GM23338 (cell line): ENCODE results near the gene GRP. TPM values are rescaled to one million over a fixed set of nuclear protein-coding genes. Genes with fewer than 3 reads are reported as not detected.

Source experiments
- ATAC-seq: fragments of 200-7000 bp; cut with Tn5 transposase; 3 replicates; pipeline ENCODE4 v1.9.1; 2020
- DNase-seq: peaks from one replicate; pipeline ENCODE4 v3.0.0-alpha.2; 2015; ENCODE audit warnings: low spot score
- H2AFZ ChIP-seq: fragments of 200-600 bp; sonication (generic); 2 replicates; pipeline ENCODE4 v1.8.0; 2016; ENCODE audit warnings: antibody characterized with exemption, mild to moderate bottlenecking, moderate library complexity
- H3F3A ChIP-seq: fragments of 200-600 bp; sonication (generic); replicated peaks from 2 replicates; pipeline ENCODE4 v1.8.0; 2017; ENCODE audit warnings: antibody characterized with exemption, mixed run types, low read depth
- H3K27ac ChIP-seq: fragments of 200-600 bp; sonication (generic); 2 replicates; pipeline ENCODE4 v1.6.1; 2016; ENCODE audit warnings: low read depth
- H3K27me3 ChIP-seq: fragments of 200-600 bp; sonication (generic); 2 replicates; pipeline ENCODE4 v1.8.0; 2016; ENCODE audit warnings: mild to moderate bottlenecking, mixed run types, moderate library complexity; ENCODE audit not compliant: insufficient read depth
- H3K36me3 ChIP-seq: fragments of 200-600 bp; sonication (generic); 2 replicates; pipeline ENCODE4 v1.8.0; 2016; ENCODE audit warnings: mild to moderate bottlenecking; ENCODE audit not compliant: insufficient read depth
- H3K4me1 ChIP-seq: fragments of 200-600 bp; sonication (generic); 2 replicates; pipeline ENCODE4 v1.8.0; 2016; ENCODE audit warnings: mild to moderate bottlenecking, moderate library complexity; ENCODE audit not compliant: insufficient read depth
- H3K4me2 ChIP-seq: fragments of 200-600 bp; sonication (generic); 2 replicates; pipeline ENCODE4 v1.7.1; 2017; ENCODE audit warnings: mixed run types
- H3K4me3 ChIP-seq: fragments of 200-600 bp; sonication (generic); 2 replicates; pipeline ENCODE4 v1.6.1; 2016; ENCODE audit warnings: mixed run types
- H3K79me2 ChIP-seq: fragments of 200-600 bp; sonication (generic); replicated peaks from 2 replicates; pipeline ENCODE4 v1.8.0; 2017; ENCODE audit warnings: mild to moderate bottlenecking; ENCODE audit not compliant: insufficient read depth
- H3K9me2 ChIP-seq: fragments of 200-600 bp; sonication (generic); 2 replicates; pipeline ENCODE4 v1.8.0; 2017; ENCODE audit not compliant: insufficient read depth
- H4K20me1 ChIP-seq: fragments of 200-600 bp; sonication (generic); replicated peaks from 2 replicates; pipeline ENCODE4 v1.8.0; 2017; ENCODE audit warnings: mild to moderate bottlenecking; ENCODE audit not compliant: insufficient read depth
- H3K27ac Mint-ChIP-seq: 2 replicates; pipeline ENCODE4 v1.8.0; 2020; ENCODE audit warnings: inconsistent platforms, mild to moderate bottlenecking, moderate library complexity, mixed read lengths
- H3K27me3 Mint-ChIP-seq: 3 replicates; pipeline ENCODE4 v1.8.0; 2022; ENCODE audit warnings: low read depth, mild to moderate bottlenecking, moderate library complexity, mixed read lengths, inconsistent platforms; ENCODE audit not compliant: insufficient read depth, poor library complexity
- H3K36me3 Mint-ChIP-seq: 3 replicates; pipeline ENCODE4 v1.8.0; 2021; ENCODE audit warnings: low read depth, mild to moderate bottlenecking, inconsistent platforms, moderate library complexity, mixed read lengths
- H3K4me1 Mint-ChIP-seq: 3 replicates; pipeline ENCODE4 v1.8.0; 2020; ENCODE audit warnings: mild to moderate bottlenecking, inconsistent platforms, mixed read lengths
- H3K4me3 Mint-ChIP-seq: 3 replicates; pipeline ENCODE4 v1.8.0; 2021; ENCODE audit warnings: moderate library complexity, mild to moderate bottlenecking, inconsistent platforms, mixed read lengths
- H3K9me3 Mint-ChIP-seq: 3 replicates; pipeline ENCODE4 v1.8.0; 2020; ENCODE audit warnings: moderate library complexity, mild to moderate bottlenecking, inconsistent platforms, mixed read lengths
- CREB1 ChIP-seq: fragments of 250-450 bp; sonication (Bioruptor Pico); IDR thresholded peaks from 2 replicates; pipeline ENCODE4 v1.5.0; 2020; ENCODE audit warnings: low read depth, mild to moderate bottlenecking, moderate library complexity
- ETS1 ChIP-seq: IDR thresholded peaks from 2 replicates; pipeline ENCODE4 v1.6.1; 2016; ENCODE audit warnings: antibody characterized with exemption
- EZH2 ChIP-seq: fragments of 200-600 bp; sonication (generic); IDR thresholded peaks from one replicate; pipeline ENCODE4 v1.8.0; 2017; ENCODE audit warnings: antibody characterized with exemption, mild to moderate bottlenecking, low read depth; ENCODE audit not compliant: unreplicated experiment
- EZH2phosphoT487 ChIP-seq: fragments of 200-600 bp; sonication (generic); IDR thresholded peaks from one replicate; pipeline ENCODE4 v1.8.1; 2018; ENCODE audit warnings: antibody characterized with exemption; ENCODE audit not compliant: unreplicated experiment
- JUNB ChIP-seq: IDR thresholded peaks from one replicate; pipeline ENCODE4 v1.6.1; 2016; ENCODE audit warnings: antibody characterized with exemption; ENCODE audit not compliant: unreplicated experiment
- NANOG ChIP-seq: IDR thresholded peaks from 2 replicates; pipeline ENCODE4 v1.6.1; 2016; ENCODE audit warnings: antibody characterized with exemption, borderline replicate concordance
- POLR2AphosphoS5 ChIP-seq: IDR thresholded peaks from 2 replicates; pipeline ENCODE4 v1.6.1; 2016; ENCODE audit warnings: antibody characterized with exemption, low read depth
- STAT1 ChIP-seq: IDR thresholded peaks from one replicate; pipeline ENCODE4 v1.6.1; 2016; ENCODE audit warnings: antibody characterized with exemption; ENCODE audit not compliant: unreplicated experiment
- ZNF114 ChIP-seq: fragments of 250-450 bp; sonication (Bioruptor Pico); IDR thresholded peaks from 2 replicates; pipeline ENCODE4 v1.5.0; 2020; ENCODE audit warnings: mild to moderate bottlenecking, moderate library complexity
- ZNF331 ChIP-seq: fragments of 250-450 bp; sonication (Bioruptor Pico); IDR thresholded peaks from 2 replicates; pipeline ENCODE4 v1.5.0; 2020; ENCODE audit warnings: low read depth, mild to moderate bottlenecking, moderate library complexity
- polyA plus RNA-seq: library from polyadenylated mRNA; unstranded; fragments of >200 nt; fragmentation: Nextera tagmentation; extraction: Ambion mirVana; gene quantifications from 2 replicates; pipeline ENCODE4 v1.2.1, GENCODE V29; 2016
- total RNA-seq: library from RNA; depleted of rRNA; stranded (reverse); fragments of >200 nt; shearing (Covaris generic); gene quantifications from 2 replicates; pipeline ENCODE4 v1.2.3, GENCODE V29; 2014
- TF ChIP-seq, protein P1 (sequence below): IDR thresholded peaks from one replicate; pipeline ENCODE4 v1.6.1; 2018; ENCODE audit warnings: antibody characterized with exemption; ENCODE audit not compliant: unreplicated experiment
- TF ChIP-seq, protein P2 (sequence below): fragments of 250-450 bp; sonication (Bioruptor Pico); IDR thresholded peaks from 2 replicates; pipeline ENCODE4 v1.5.0; 2020; ENCODE audit warnings: mild to moderate bottlenecking, moderate library complexity
- TF ChIP-seq, protein P3 (sequence below), 2 experiments: fragments of 200-600 bp in 1 of 2; sonication (generic) in 1 of 2; conservative IDR thresholded peaks; 2 replicates each; pipeline versions ENCODE4 v1.5.1 to v1.6.1; 2016 to 2017; ENCODE audit warnings: antibody characterized with exemption in 2 of 2, low read depth in 2 of 2, mild to moderate bottlenecking in 2 of 2, moderate library complexity in 1 of 2

GRP gene
- total and polyA plus RNA-seq, 2 experiments from 2014 or later = not detected

- TF ChIP-seq NANOG = no peak
- TF ChIP-seq CREB1 (CRISPR knock-in tag) = no peak
- no peak for TF ChIP-seq ZNF331 (CRISPR knock-in tag)
- TF ChIP-seq, protein P1, sequence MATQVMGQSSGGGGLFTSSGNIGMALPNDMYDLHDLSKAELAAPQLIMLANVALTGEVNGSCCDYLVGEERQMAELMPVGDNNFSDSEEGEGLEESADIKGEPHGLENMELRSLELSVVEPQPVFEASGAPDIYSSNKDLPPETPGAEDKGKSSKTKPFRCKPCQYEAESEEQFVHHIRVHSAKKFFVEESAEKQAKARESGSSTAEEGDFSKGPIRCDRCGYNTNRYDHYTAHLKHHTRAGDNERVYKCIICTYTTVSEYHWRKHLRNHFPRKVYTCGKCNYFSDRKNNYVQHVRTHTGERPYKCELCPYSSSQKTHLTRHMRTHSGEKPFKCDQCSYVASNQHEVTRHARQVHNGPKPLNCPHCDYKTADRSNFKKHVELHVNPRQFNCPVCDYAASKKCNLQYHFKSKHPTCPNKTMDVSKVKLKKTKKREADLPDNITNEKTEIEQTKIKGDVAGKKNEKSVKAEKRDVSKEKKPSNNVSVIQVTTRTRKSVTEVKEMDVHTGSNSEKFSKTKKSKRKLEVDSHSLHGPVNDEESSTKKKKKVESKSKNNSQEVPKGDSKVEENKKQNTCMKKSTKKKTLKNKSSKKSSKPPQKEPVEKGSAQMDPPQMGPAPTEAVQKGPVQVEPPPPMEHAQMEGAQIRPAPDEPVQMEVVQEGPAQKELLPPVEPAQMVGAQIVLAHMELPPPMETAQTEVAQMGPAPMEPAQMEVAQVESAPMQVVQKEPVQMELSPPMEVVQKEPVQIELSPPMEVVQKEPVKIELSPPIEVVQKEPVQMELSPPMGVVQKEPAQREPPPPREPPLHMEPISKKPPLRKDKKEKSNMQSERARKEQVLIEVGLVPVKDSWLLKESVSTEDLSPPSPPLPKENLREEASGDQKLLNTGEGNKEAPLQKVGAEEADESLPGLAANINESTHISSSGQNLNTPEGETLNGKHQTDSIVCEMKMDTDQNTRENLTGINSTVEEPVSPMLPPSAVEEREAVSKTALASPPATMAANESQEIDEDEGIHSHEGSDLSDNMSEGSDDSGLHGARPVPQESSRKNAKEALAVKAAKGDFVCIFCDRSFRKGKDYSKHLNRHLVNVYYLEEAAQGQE = no peak
- TF ChIP-seq EZH2 = no peak
- no peak for TF ChIP-seq POLR2AphosphoS5
- no peak for TF ChIP-seq JUNB
- TF ChIP-seq ZNF114 = no peak
- TF ChIP-seq EZH2phosphoT487 = no peak
- TF ChIP-seq STAT1 = no peak
- TF ChIP-seq, protein P2, sequence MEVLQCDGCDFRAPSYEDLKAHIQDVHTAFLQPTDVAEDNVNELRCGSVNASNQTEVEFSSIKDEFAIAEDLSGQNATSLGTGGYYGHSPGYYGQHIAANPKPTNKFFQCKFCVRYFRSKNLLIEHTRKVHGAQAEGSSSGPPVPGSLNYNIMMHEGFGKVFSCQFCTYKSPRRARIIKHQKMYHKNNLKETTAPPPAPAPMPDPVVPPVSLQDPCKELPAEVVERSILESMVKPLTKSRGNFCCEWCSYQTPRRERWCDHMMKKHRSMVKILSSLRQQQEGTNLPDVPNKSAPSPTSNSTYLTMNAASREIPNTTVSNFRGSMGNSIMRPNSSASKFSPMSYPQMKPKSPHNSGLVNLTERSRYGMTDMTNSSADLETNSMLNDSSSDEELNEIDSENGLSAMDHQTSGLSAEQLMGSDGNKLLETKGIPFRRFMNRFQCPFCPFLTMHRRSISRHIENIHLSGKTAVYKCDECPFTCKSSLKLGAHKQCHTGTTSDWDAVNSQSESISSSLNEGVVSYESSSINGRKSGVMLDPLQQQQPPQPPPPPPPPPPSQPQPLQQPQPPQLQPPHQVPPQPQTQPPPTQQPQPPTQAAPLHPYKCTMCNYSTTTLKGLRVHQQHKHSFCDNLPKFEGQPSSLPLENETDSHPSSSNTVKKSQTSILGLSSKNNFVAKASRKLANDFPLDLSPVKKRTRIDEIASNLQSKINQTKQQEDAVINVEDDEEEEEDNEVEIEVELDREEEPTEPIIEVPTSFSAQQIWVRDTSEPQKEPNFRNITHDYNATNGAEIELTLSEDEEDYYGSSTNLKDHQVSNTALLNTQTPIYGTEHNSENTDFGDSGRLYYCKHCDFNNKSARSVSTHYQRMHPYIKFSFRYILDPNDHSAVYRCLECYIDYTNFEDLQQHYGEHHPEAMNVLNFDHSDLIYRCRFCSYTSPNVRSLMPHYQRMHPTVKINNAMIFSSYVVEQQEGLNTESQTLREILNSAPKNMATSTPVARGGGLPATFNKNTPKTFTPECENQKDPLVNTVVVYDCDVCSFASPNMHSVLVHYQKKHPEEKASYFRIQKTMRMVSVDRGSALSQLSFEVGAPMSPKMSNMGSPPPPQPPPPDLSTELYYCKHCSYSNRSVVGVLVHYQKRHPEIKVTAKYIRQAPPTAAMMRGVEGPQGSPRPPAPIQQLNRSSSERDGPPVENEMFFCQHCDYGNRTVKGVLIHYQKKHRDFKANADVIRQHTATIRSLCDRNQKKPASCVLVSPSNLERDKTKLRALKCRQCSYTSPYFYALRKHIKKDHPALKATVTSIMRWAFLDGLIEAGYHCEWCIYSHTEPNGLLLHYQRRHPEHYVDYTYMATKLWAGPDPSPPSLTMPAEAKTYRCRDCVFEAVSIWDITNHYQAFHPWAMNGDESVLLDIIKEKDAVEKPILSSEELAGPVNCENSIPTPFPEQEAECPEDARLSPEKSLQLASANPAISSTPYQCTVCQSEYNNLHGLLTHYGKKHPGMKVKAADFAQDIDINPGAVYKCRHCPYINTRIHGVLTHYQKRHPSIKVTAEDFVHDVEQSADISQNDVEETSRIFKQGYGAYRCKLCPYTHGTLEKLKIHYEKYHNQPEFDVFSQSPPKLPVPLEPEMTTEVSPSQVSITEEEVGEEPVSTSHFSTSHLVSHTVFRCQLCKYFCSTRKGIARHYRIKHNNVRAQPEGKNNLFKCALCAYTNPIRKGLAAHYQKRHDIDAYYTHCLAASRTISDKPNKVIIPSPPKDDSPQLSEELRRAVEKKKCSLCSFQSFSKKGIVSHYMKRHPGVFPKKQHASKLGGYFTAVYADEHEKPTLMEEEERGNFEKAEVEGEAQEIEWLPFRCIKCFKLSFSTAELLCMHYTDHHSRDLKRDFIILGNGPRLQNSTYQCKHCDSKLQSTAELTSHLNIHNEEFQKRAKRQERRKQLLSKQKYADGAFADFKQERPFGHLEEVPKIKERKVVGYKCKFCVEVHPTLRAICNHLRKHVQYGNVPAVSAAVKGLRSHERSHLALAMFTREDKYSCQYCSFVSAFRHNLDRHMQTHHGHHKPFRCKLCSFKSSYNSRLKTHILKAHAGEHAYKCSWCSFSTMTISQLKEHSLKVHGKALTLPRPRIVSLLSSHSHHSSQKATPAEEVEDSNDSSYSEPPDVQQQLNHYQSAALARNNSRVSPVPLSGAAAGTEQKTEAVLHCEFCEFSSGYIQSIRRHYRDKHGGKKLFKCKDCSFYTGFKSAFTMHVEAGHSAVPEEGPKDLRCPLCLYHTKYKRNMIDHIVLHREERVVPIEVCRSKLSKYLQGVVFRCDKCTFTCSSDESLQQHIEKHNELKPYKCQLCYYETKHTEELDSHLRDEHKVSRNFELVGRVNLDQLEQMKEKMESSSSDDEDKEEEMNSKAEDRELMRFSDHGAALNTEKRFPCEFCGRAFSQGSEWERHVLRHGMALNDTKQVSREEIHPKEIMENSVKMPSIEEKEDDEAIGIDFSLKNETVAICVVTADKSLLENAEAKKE (CRISPR knock-in tag) = no peak
- no peak for TF ChIP-seq ETS1
- TF ChIP-seq, protein P3, sequence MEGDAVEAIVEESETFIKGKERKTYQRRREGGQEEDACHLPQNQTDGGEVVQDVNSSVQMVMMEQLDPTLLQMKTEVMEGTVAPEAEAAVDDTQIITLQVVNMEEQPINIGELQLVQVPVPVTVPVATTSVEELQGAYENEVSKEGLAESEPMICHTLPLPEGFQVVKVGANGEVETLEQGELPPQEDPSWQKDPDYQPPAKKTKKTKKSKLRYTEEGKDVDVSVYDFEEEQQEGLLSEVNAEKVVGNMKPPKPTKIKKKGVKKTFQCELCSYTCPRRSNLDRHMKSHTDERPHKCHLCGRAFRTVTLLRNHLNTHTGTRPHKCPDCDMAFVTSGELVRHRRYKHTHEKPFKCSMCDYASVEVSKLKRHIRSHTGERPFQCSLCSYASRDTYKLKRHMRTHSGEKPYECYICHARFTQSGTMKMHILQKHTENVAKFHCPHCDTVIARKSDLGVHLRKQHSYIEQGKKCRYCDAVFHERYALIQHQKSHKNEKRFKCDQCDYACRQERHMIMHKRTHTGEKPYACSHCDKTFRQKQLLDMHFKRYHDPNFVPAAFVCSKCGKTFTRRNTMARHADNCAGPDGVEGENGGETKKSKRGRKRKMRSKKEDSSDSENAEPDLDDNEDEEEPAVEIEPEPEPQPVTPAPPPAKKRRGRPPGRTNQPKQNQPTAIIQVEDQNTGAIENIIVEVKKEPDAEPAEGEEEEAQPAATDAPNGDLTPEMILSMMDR (conservative IDR thresholded peaks at IDR 0.05; ENCODE audit: low read depth in 2 of 2) = no peak
- DNase-seq = no peak
- no peak overlapping the region for H3K4me3 Mint-ChIP-seq
- 0 out of 2 replicates have a peak, but pooled peaks cover 19% of the 10 kb centered on the region for H3K9me2 ChIP-seq
- no peak overlapping the region for H3K27ac ChIP-seq
- no peak overlapping the region for H3K4me2 ChIP-seq
- H3K9me3 Mint-ChIP-seq = peaks cover 3% of the 10 kb centered on the region; the same call in 2 of the 3 replicates
- H3K36me3 ChIP-seq = no peaks in the 10 kb centered on the region
- H3K4me1 ChIP-seq = no peaks in the 10 kb centered on the region
- H2AFZ ChIP-seq = peak overlapping the region; percentile 2
- H3K27me3 ChIP-seq = no peaks in the 10 kb centered on the region
- no peaks in the 10 kb centered on the region for H3F3A ChIP-seq
- H3K27me3 Mint-ChIP-seq = no peaks in the 10 kb centered on the region
- no peak for ATAC-seq
- no peaks in the 10 kb centered on the region for H3K36me3 Mint-ChIP-seq
- no peak overlapping the region for H3K4me3 ChIP-seq
- H3K79me2 ChIP-seq = no peaks in the 10 kb centered on the region
- no peak overlapping the region for H3K27ac Mint-ChIP-seq
- no peaks in the 10 kb centered on the region for H3K4me1 Mint-ChIP-seq
- no peaks in the 10 kb centered on the region for H4K20me1 ChIP-seq
These were observed 30.9 kb upstream of the GRP start for GRCh38 chr18:59189008-59189407.
